ENCODE results near the gene SNX5. TPM values are rescaled to one million over a fixed set of nuclear protein-coding genes. Genes with fewer than 3 reads are reported as not detected.

Gene SNX5
- total and polyA plus RNA-seq, 2 of the 13 experiments (the other 11 are each of a cell fraction or from before 2014, with no cell fraction given), result 664 to 1,040 TPM

DNA sequence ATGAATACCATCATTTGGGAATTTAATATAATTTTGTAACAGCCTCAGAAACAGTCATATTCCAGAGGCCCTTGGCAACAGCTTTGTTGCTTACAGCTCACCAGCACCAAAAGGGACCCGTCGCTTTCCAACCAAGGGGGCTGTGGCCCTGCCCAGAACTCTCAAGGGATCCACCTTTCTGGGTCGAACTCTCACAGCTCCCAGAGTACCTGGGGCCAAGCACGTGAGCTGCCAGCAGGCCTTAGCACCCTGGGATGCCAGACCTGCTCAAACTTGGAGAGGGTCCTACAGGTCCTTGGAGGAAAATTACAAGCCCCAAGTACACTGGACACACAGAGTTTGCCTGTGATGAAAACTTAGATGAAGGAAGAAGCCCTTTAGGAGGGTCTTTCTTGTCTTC lies 66.6 kb downstream of the SNX5 start:
- Histone ChIP-seq H3K9ac (ENCODE audit: insufficient read depth, low read depth, low read length) (no peak overlapping the region), H3K4me1 (ENCODE audit: insufficient read depth, low read length) (peaks cover 21% of the 10 kb centered on the region), H2AFZ (ENCODE audit: low read length) (no peak overlapping the region), H3K27me3 (ENCODE audit: control insufficient read depth in 1 of 2, insufficient read depth in 2 of 2, low read length in 2 of 2) (peaks cover 2 to 28% of the 10 kb centered on the region in 2 experiments; a peak in 4 of 5 replicates), H3K4me2 (ENCODE audit: low read depth, low read length) (no peak overlapping the region), H3K9me3 (ENCODE audit: low read length) (no peaks in the 10 kb centered on the region), H3K36me3 (replicated peaks in 1 of 2; ENCODE audit: control insufficient read depth in 1 of 2, insufficient read depth in 2 of 2, low read length in 2 of 2) (no peaks in the 10 kb centered on the region), H3K27ac (ENCODE audit: extremely low read length, insufficient read depth, low read length) (no peak overlapping the region), H4K20me1 (ENCODE audit: insufficient read depth, low read length) (no peaks in the 10 kb centered on the region), H3K79me2 (ENCODE audit: insufficient read depth, low read length) (no peaks in the 10 kb centered on the region), H3K4me3 (replicated peaks in 1 of 3; ENCODE audit: insufficient read depth in 1 of 3, low read depth in 2 of 3, low read length in 3 of 3) (no peak overlapping the region)
- no peak for DNase-seq (ENCODE audit: low spot score)
- CTCF ChIA-PET (ENCODE audit: low intra/inter-chr PET ratio, low total read pairs), result no interaction called here
- POLR2A ChIA-PET, result interaction anchor here (0.8 to 1.2 kb wide), 3 partner anchors 38 to 226 kb away, joined by 3 to 4 read pairs (median 4); no protein-coding TSS in a partner anchor
- intact Hi-C loops (cut with micrococcal nuclease; ENCODE audit: unreplicated experiment), result no loop called here
- no peak for ATAC-seq
- no peak for FAIRE-seq
- no TSS peak for BruUV-seq (replicated peaks)
- no peak for TF ChIP-seq ZNF382 (CRISPR knock-in tag; IDR thresholded peaks at IDR 0.05; ENCODE audit: borderline replicate concordance)
- no peak for TF ChIP-seq FOXK1 (CRISPR knock-in tag; IDR thresholded peaks at IDR 0.05; ENCODE audit: borderline replicate concordance, low read depth)
- no peak for TF ChIP-seq RBM22 (optimal IDR thresholded peaks at IDR 0.05; ENCODE audit: low read length)
- TF ChIP-seq BRCA1 (CRISPR knock-in tag; IDR thresholded peaks at IDR 0.05), result no peak
- no peak for TF ChIP-seq ZNF703 (CRISPR knock-in tag; IDR thresholded peaks at IDR 0.05; ENCODE audit: borderline replicate concordance)
- TF ChIP-seq, protein P1, sequence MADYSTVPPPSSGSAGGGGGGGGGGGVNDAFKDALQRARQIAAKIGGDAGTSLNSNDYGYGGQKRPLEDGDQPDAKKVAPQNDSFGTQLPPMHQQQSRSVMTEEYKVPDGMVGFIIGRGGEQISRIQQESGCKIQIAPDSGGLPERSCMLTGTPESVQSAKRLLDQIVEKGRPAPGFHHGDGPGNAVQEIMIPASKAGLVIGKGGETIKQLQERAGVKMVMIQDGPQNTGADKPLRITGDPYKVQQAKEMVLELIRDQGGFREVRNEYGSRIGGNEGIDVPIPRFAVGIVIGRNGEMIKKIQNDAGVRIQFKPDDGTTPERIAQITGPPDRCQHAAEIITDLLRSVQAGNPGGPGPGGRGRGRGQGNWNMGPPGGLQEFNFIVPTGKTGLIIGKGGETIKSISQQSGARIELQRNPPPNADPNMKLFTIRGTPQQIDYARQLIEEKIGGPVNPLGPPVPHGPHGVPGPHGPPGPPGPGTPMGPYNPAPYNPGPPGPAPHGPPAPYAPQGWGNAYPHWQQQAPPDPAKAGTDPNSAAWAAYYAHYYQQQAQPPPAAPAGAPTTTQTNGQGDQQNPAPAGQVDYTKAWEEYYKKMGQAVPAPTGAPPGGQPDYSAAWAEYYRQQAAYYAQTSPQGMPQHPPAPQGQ (CRISPR knock-in tag; IDR thresholded peaks at IDR 0.05; ENCODE audit: borderline replicate concordance), result no peak
- TF ChIP-seq PHF21A (CRISPR knock-in tag; IDR thresholded peaks at IDR 0.05), result no peak
- TF ChIP-seq CSRNP1 (CRISPR knock-in tag; IDR thresholded peaks at IDR 0.05), result no peak
- TF ChIP-seq, protein P2, sequence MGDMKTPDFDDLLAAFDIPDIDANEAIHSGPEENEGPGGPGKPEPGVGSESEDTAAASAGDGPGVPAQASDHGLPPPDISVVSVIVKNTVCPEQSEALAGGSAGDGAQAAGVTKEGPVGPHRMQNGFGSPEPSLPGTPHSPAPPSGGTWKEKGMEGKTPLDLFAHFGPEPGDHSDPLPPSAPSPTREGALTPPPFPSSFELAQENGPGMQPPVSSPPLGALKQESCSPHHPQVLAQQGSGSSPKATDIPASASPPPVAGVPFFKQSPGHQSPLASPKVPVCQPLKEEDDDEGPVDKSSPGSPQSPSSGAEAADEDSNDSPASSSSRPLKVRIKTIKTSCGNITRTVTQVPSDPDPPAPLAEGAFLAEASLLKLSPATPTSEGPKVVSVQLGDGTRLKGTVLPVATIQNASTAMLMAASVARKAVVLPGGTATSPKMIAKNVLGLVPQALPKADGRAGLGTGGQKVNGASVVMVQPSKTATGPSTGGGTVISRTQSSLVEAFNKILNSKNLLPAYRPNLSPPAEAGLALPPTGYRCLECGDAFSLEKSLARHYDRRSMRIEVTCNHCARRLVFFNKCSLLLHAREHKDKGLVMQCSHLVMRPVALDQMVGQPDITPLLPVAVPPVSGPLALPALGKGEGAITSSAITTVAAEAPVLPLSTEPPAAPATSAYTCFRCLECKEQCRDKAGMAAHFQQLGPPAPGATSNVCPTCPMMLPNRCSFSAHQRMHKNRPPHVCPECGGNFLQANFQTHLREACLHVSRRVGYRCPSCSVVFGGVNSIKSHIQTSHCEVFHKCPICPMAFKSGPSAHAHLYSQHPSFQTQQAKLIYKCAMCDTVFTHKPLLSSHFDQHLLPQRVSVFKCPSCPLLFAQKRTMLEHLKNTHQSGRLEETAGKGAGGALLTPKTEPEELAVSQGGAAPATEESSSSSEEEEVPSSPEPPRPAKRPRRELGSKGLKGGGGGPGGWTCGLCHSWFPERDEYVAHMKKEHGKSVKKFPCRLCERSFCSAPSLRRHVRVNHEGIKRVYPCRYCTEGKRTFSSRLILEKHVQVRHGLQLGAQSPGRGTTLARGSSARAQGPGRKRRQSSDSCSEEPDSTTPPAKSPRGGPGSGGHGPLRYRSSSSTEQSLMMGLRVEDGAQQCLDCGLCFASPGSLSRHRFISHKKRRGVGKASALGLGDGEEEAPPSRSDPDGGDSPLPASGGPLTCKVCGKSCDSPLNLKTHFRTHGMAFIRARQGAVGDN (CRISPR knock-in tag; IDR thresholded peaks at IDR 0.05), result no peak
- no peak for TF ChIP-seq RXRB (CRISPR knock-in tag; IDR thresholded peaks at IDR 0.05; ENCODE audit: borderline replicate concordance)
- WGBS (ENCODE audit: low lambda C conversion rate), result 34% methylated on average over 4 of the region's 4 CpGs
- in situ Hi-C loops (cut with HindIII; ENCODE audit: extremely low pct_ligation_motif_present, low pct_unique_long_range_greater_than_20kb), result no loop called here
